Prostate gland (tissue), 2 donors: ENCODE measurements around the gene AQP5. TPM values are rescaled to one million over a fixed set of nuclear protein-coding genes. Genes with fewer than 3 reads are reported as not detected.
"Not testable (repeated sequence)": the region's sequence is repeated elsewhere in the genome, so short reads cannot be mapped to it uniquely, and the experiment has no call there.

Experiments used
- DNase-seq: peaks from one replicate; pipeline ENCODE4 v3.0.0-alpha.2; 2019; ENCODE audit warnings: low spot score
- H3K27ac ChIP-seq, 2 donors: fragments of 200-600 bp; sonication (generic); 2 replicates each; pipeline ENCODE4 v1.5.1; 2017 to 2019
- H3K27me3 ChIP-seq: fragments of 200-600 bp; sonication (generic); replicated peaks from 2 replicates; pipeline ENCODE4 v1.5.1; 2019; ENCODE audit not compliant: insufficient read depth
- H3K36me3 ChIP-seq, 2 donors: fragments of 200-600 bp; sonication (generic); 1 replicate in 1 of 2; 2 replicates in 1 of 2; pipeline versions ENCODE4 v1.5.1 to v1.8.1; 2017 to 2019
- H3K4me1 ChIP-seq: fragments of 200-600 bp; sonication (generic); replicated peaks from 2 replicates; pipeline ENCODE4 v1.5.1; 2019
- H3K4me3 ChIP-seq, 2 donors: fragments of 200-600 bp; sonication (generic); 2 replicates each; pipeline ENCODE4 v1.5.1; 2017 to 2019
- H3K9me3 ChIP-seq: fragments of 200-600 bp; sonication (generic); 2 replicates; pipeline ENCODE4 v1.5.1; 2017
- POLR2A ChIP-seq: fragments of 450-650 bp; IDR thresholded peaks from one replicate; pipeline ENCODE4 v1.6.1; 2016; ENCODE audit warnings: antibody characterized with exemption, mild to moderate bottlenecking
- POLR2AphosphoS5 ChIP-seq: sonication (generic); formaldehyde crosslinking; IDR thresholded peaks from one replicate; pipeline ENCODE4 v1.6.1; 2017; ENCODE audit warnings: antibody characterized with exemption
- WGBS: methylation state at CpG from one replicate; pipeline ENCODE4 v1.1.5; 2018; 5-methylcytosine and 5-hydroxymethylcytosine counted together
- intact Hi-C: fragments of 100-400 bp; cut with DNase I; formaldehyde crosslinking; loops from one replicate; pipeline ENCODE4 v1.14.2; 2022
- total RNA-seq, 2 donors: library from RNA; depleted of rRNA; stranded (reverse); fragments of >200 nt; gene quantifications; one replicate each; pipeline ENCODE4 v1.1.0, GENCODE V29; 2016
- TF ChIP-seq, protein P1 (sequence below), 4 experiments: fragments of 200-600 bp in 2 of 4; fragments of 450-650 bp in 2 of 4; sonication (generic) in 2 of 4; IDR thresholded peaks; 1 replicate in 3 of 4; 2 replicates in 1 of 4; pipeline ENCODE4 v1.5.1; 2016 to 2019; ENCODE audit warnings: antibody characterized with exemption in 4 of 4, mild to moderate bottlenecking in 2 of 4, moderate library complexity in 2 of 4

AQP5 gene
- total RNA-seq, 2 donors from 2014 or later, result 3.4 to 25.8 TPM

DNA sequence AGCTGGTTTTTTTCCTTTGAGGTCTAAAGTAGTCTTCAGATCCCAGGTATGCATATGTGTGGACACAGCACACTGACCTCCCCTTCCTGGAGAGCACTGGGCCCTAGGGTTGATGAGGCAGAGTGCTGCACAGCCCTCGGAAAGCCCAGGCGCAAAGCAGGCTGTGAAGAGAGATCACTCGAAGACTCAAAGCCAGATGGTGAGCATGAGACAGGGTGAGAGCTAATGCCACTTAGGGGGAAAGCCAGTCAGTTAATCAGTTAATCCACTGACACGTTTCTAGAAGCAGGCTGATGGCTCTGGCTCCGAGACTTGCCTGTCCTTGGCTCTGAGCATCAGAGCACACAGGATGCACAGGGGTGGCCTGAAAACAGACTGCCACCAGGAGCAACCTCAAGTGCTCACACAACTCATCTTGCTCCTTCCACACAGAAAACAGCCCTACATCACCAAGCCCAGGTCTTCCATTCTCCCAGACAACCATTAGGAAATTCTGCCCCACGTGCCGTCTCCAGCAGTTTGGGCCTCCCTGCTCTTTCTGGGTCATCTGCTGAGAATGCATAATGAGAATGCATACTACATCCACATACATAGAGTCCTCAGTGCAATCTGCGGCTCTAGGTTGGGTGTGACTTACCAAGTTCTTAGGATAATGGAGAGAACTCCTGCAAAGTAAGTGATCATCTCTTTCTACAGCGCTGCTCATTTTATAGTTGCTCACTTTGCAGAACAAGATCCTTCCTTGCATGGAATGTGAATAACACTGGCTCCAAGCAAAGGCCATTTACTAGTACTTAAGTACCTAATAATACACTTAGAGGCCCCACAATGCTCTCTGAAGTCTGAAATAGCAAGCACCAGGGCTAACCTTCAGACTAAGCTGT lies 23.0 kb downstream of the AQP5 start:
- 72% methylated on average over 9 of the region's 9 CpGs for WGBS
- intact Hi-C loops, result no loop called here
- Histone ChIP-seq H3K4me1 (no peaks in the 10 kb centered on the region), H3K27ac (no peak overlapping the region), H3K4me3 (no peak overlapping the region), H3K36me3 (no peaks in the 10 kb centered on the region), H3K27me3 (no peaks in the 10 kb centered on the region), H3K9me3 (no peaks in the 10 kb centered on the region)
- TF ChIP-seq POLR2A (no peak), POLR2AphosphoS5 (no peak)
- TF ChIP-seq, protein P1, sequence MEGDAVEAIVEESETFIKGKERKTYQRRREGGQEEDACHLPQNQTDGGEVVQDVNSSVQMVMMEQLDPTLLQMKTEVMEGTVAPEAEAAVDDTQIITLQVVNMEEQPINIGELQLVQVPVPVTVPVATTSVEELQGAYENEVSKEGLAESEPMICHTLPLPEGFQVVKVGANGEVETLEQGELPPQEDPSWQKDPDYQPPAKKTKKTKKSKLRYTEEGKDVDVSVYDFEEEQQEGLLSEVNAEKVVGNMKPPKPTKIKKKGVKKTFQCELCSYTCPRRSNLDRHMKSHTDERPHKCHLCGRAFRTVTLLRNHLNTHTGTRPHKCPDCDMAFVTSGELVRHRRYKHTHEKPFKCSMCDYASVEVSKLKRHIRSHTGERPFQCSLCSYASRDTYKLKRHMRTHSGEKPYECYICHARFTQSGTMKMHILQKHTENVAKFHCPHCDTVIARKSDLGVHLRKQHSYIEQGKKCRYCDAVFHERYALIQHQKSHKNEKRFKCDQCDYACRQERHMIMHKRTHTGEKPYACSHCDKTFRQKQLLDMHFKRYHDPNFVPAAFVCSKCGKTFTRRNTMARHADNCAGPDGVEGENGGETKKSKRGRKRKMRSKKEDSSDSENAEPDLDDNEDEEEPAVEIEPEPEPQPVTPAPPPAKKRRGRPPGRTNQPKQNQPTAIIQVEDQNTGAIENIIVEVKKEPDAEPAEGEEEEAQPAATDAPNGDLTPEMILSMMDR (IDR thresholded peaks at IDR 0.05), result no peak
- DNase-seq, result no peak

- Histone ChIP-seq H3K9me3 (no peaks in the 10 kb centered on the region), H3K4me1 (no peaks in the 10 kb centered on the region), H3K27ac (no peak overlapping the region), H3K4me3 (no peak overlapping the region), H3K27me3 (no peaks in the 10 kb centered on the region), H3K36me3 (no peaks in the 10 kb centered on the region)
- TF ChIP-seq, protein P1 (IDR thresholded peaks at IDR 0.05), result no peak
- no peak for TF ChIP-seq POLR2A
- TF ChIP-seq POLR2AphosphoS5, result no peak
- WGBS, result 91% methylated on average over 5 of the region's 5 CpGs
- intact Hi-C loops, result no loop called here
- no peak for DNase-seq
These were observed 24.3 kb downstream of the AQP5 start for GRCh38 chr12:49985981-49986380.

- intact Hi-C loops, result not testable (repeated sequence)
- WGBS, result 91% methylated on average over 3 of the region's 3 CpGs
These were observed 24.8 kb downstream of the AQP5 start for GRCh38 chr12:49986476-49986875.

DNA sequence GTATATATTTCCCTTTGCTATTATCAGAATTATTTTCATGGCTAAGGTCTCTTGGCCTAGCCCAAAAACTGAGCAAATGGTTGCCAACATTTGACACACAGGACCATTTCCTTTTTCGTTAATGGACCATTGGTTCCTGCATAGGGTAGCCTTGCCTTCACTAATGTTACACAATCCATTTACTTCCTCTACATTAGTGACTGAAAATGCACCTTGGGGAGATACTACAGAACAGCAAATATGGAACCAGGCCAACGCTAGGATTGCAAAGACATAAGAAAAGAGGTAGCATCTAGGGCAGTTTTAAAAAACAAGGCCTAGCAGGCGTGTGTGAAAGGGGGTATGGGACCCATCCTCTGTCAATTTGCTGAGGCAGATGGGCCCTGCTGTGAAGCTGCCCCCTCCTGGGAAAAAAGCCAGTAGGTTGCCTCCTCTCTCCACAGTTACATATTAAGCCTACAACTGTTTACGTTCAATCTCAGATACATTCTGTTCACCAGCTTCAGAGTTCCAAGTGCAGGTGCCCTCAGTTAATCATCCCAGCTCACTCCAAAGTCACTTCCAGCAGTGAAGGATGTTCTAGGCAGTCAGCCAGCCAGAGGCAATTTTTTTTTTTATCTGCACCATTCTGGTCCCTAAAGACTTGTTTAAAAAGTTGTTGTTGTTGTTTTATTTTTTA lies 26.1 kb downstream of the AQP5 start:
- 73% methylated on average over 4 of the region's 4 CpGs for WGBS
- H3K4me3 ChIP-seq, result no peak overlapping the region
- no peaks in the 10 kb centered on the region for H3K9me3 ChIP-seq
- TF ChIP-seq, protein P1 (IDR thresholded peaks at IDR 0.05), result no peak
- TF ChIP-seq POLR2A, result no peak
- no peak for TF ChIP-seq POLR2AphosphoS5
- intact Hi-C loops, result no loop called here
- DNase-seq, result no peak
- no peaks in the 10 kb centered on the region for H3K27me3 ChIP-seq
- H3K36me3 ChIP-seq, result no peaks in the 10 kb centered on the region
- H3K4me1 ChIP-seq, result no peaks in the 10 kb centered on the region
- H3K27ac ChIP-seq, result no peak overlapping the region

More at GRCh38 chr12:49986476-49986875, 24.8 kb downstream of the AQP5 start:
- not testable (repeated sequence) for H3K9me3 ChIP-seq, DNase-seq, H3K27me3 ChIP-seq, H3K36me3 ChIP-seq, H3K27ac ChIP-seq, H3K4me1 ChIP-seq, H3K4me3 ChIP-seq

- intact Hi-C loops, result not testable (repeated sequence)
These were observed 27.7 kb downstream of the AQP5 start for GRCh38 chr12:49989400-49989799.

GRCh38 chr12:49990273-49990672 lies 28.6 kb downstream of the AQP5 start:
- Histone ChIP-seq H3K4me1 (no peaks in the 10 kb centered on the region), H3K27me3 (no peaks in the 10 kb centered on the region), H3K9me3 (no peaks in the 10 kb centered on the region), H3K36me3 (no peaks in the 10 kb centered on the region), H3K4me3 (no peak overlapping the region), H3K27ac (no peak overlapping the region)
- no peak for TF ChIP-seq POLR2AphosphoS5
- no peak for TF ChIP-seq POLR2A
- TF ChIP-seq, protein P1 (IDR thresholded peaks at IDR 0.05), result no peak
- 68% methylated on average over 4 of the region's 4 CpGs for WGBS
- intact Hi-C loops, result no loop called here
- DNase-seq, result no peak

More at GRCh38 chr12:49989400-49989799, 27.7 kb downstream of the AQP5 start:
- H3K27me3 ChIP-seq, H3K36me3 ChIP-seq, H3K9me3 ChIP-seq, DNase-seq, H3K4me1 ChIP-seq, H3K4me3 ChIP-seq, H3K27ac ChIP-seq: not testable (repeated sequence)
- 77% methylated on average over 2 of the region's 2 CpGs for whole genome bisulfite sequencing
